ENCODE data around the gene PALLD. TPM values are rescaled to one million over a fixed set of nuclear protein-coding genes. Genes with fewer than 3 reads are reported as not detected.

The PALLD gene
- polyA plus RNA-seq, 1 donor (not counting 4 experiments of a cell fraction or from before 2014, with no cell fraction given): 136 TPM

- Histone ChIP-seq H3K36me3 (ENCODE audit: control insufficient read depth in 2 of 2, extremely low read depth in 1 of 2, insufficient read depth in 2 of 2, low read length in 2 of 2) (no peaks in the 10 kb centered on the region), H3K9me3 (ENCODE audit: control insufficient read depth, low read depth, low read length) (no peaks in the 10 kb centered on the region), H3K27ac (ENCODE audit: control insufficient read depth, insufficient read depth, low read length) (no peak overlapping the region), H3K79me2 (ENCODE audit: control insufficient read depth, insufficient read depth, low read length) (no peaks in the 10 kb centered on the region), H3K4me3 (ENCODE audit: control insufficient read depth in 2 of 3, extremely low read depth in 1 of 3, insufficient read depth in 2 of 3, low read depth in 1 of 3, low read length in 3 of 3) (no peak overlapping the region), H2AFZ (ENCODE audit: control insufficient read depth, low read length) (no peak overlapping the region), H3K4me2 (ENCODE audit: control insufficient read depth, extremely low read depth, insufficient read depth, low read depth, low read length) (no peak overlapping the region), H3K9ac (ENCODE audit: control insufficient read depth, extremely low read depth, insufficient read depth, low read length) (no peak overlapping the region), H3K4me1 (ENCODE audit: control insufficient read depth, extremely low read depth, insufficient read depth, low read length) (no peaks in the 10 kb centered on the region), H4K20me1 (ENCODE audit: control insufficient read depth, extremely low read depth, insufficient read depth, low read length) (no peaks in the 10 kb centered on the region), H3K27me3 (ENCODE audit: control insufficient read depth, extremely low read depth, insufficient read depth, low read length) (no peaks in the 10 kb centered on the region), H3K9me1 (ENCODE audit: control insufficient read depth, extremely low read depth, insufficient read depth, low read length) (no peaks in the 10 kb centered on the region)
- TF ChIP-seq EZH2 (IDR thresholded peaks at IDR 0.05; ENCODE audit: low read length) (no peak), CTCF (optimal IDR thresholded peaks at IDR 0.05 in 1 of 3, IDR thresholded peaks at IDR 0.05 in 1 of 3, conservative IDR thresholded peaks at IDR 0.05 in 1 of 3; ENCODE audit: extremely low read depth in 1 of 3, insufficient read depth in 2 of 3, low read length in 3 of 3) (no peak)
- FAIRE-seq (no peak), DNase-seq (ENCODE audit: low read depth, low spot score) (no peak)
- dilution Hi-C loops (cut with MboI; ENCODE audit: extremely low pct_ligation_motif_present, low sequenced_read_pairs): no loop called here
These were observed 6.0 kb downstream of the PALLD start for GRCh38 chr4:168502861-168503260.

GRCh38 chr4:168503652-168504362 is 7.0 kb downstream of the PALLD start:
- no peaks in the 10 kb centered on the region for H3K79me2 ChIP-seq (ENCODE audit: control insufficient read depth, insufficient read depth, low read length)
- no peak overlapping the region for H2AFZ ChIP-seq (ENCODE audit: control insufficient read depth, low read length)
- no peak overlapping the region for H3K9ac ChIP-seq (ENCODE audit: control insufficient read depth, extremely low read depth, insufficient read depth, low read length)
- TF ChIP-seq CTCF (optimal IDR thresholded peaks at IDR 0.05 in 1 of 3, IDR thresholded peaks at IDR 0.05 in 1 of 3, conservative IDR thresholded peaks at IDR 0.05 in 1 of 3; ENCODE audit: extremely low read depth in 1 of 3, insufficient read depth in 2 of 3, low read length in 3 of 3): no peak
- TF ChIP-seq EZH2 (IDR thresholded peaks at IDR 0.05; ENCODE audit: low read length): no peak
- no peaks in the 10 kb centered on the region for H3K9me1 ChIP-seq (ENCODE audit: control insufficient read depth, extremely low read depth, insufficient read depth, low read length)
- no peak for FAIRE-seq
- H3K27ac ChIP-seq (ENCODE audit: control insufficient read depth, insufficient read depth, low read length): no peak overlapping the region
- no peaks in the 10 kb centered on the region for H3K4me1 ChIP-seq (ENCODE audit: control insufficient read depth, extremely low read depth, insufficient read depth, low read length)
- H4K20me1 ChIP-seq (ENCODE audit: control insufficient read depth, extremely low read depth, insufficient read depth, low read length): no peaks in the 10 kb centered on the region
- DNase-seq (ENCODE audit: low read depth, low spot score): no peak
- dilution Hi-C loops (cut with MboI; ENCODE audit: extremely low pct_ligation_motif_present, low sequenced_read_pairs): no loop called here
- H3K36me3 ChIP-seq (ENCODE audit: control insufficient read depth in 2 of 2, extremely low read depth in 1 of 2, insufficient read depth in 2 of 2, low read length in 2 of 2): no peaks in the 10 kb centered on the region
- H3K27me3 ChIP-seq (ENCODE audit: control insufficient read depth, extremely low read depth, insufficient read depth, low read length): no peaks in the 10 kb centered on the region
- no peak overlapping the region for H3K4me3 ChIP-seq (ENCODE audit: control insufficient read depth in 2 of 3, extremely low read depth in 1 of 3, insufficient read depth in 2 of 3, low read depth in 1 of 3, low read length in 3 of 3)
- no peaks in the 10 kb centered on the region for H3K9me3 ChIP-seq (ENCODE audit: control insufficient read depth, low read depth, low read length)
- no peak overlapping the region for H3K4me2 ChIP-seq (ENCODE audit: control insufficient read depth, extremely low read depth, insufficient read depth, low read depth, low read length)

Measured in keratinocyte (primary cell).